Measurements from ENCODE around the gene GOLGA8N.
"Not testable (repeated sequence)": the region's sequence is repeated elsewhere in the genome, so short reads cannot be mapped to it uniquely, and the experiment has no call there.

DNA sequence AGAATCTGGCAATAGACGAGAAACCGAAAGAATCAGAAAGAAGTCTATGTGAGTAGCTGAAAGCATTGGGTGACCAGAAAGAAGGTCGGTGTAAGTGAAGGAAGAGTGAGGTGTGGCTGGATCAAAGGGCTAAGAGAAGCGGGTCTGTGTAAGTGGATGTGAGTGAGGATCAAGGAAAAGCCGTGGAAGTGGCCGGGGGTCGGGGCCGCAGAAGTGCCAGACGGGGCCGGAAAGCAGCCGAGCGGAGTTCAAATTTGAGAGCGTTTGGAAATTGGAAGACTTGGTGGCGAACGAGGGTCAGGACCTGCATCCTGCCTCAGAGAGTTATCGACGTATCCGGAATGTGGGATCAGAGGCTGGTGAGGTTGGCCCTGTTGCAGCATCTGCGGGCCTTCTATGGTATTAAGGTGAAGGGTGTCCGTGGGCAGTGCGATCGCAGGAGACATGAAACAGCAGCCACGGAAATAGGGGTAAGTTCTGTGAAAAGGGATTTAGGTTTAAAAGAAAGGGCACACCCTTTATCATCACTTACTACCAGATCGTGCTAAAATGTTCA lies 22.7 kb downstream of the GOLGA8N start:
- TF ChIP-seq, protein P1, sequence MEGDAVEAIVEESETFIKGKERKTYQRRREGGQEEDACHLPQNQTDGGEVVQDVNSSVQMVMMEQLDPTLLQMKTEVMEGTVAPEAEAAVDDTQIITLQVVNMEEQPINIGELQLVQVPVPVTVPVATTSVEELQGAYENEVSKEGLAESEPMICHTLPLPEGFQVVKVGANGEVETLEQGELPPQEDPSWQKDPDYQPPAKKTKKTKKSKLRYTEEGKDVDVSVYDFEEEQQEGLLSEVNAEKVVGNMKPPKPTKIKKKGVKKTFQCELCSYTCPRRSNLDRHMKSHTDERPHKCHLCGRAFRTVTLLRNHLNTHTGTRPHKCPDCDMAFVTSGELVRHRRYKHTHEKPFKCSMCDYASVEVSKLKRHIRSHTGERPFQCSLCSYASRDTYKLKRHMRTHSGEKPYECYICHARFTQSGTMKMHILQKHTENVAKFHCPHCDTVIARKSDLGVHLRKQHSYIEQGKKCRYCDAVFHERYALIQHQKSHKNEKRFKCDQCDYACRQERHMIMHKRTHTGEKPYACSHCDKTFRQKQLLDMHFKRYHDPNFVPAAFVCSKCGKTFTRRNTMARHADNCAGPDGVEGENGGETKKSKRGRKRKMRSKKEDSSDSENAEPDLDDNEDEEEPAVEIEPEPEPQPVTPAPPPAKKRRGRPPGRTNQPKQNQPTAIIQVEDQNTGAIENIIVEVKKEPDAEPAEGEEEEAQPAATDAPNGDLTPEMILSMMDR (IDR thresholded peaks at IDR 0.05): not testable (repeated sequence)
- TF ChIP-seq POLR2AphosphoS5, EP300, POLR2A (IDR thresholded peaks at IDR 0.05): not testable (repeated sequence)
